GM23338 (cell line): ENCODE measurements around the gene CLEC3A. TPM values are rescaled to one million over a fixed set of nuclear protein-coding genes. Genes with fewer than 3 reads are reported as not detected.
A peak's percentile ranks its signal among the peaks of the same experiment; 100 is the strongest.

Source experiments
- ATAC-seq: fragments of 200-7000 bp; cut with Tn5 transposase; 3 replicates; pipeline ENCODE4 v1.9.1; 2020
- DNase-seq: peaks from one replicate; pipeline ENCODE4 v3.0.0-alpha.2; 2015; ENCODE audit warnings: low spot score
- H2AFZ ChIP-seq: fragments of 200-600 bp; sonication (generic); 2 replicates; pipeline ENCODE4 v1.8.0; 2016; ENCODE audit warnings: antibody characterized with exemption, mild to moderate bottlenecking, moderate library complexity
- H3F3A ChIP-seq: fragments of 200-600 bp; sonication (generic); replicated peaks from 2 replicates; pipeline ENCODE4 v1.8.0; 2017; ENCODE audit warnings: antibody characterized with exemption, mixed run types, low read depth
- H3K27ac ChIP-seq: fragments of 200-600 bp; sonication (generic); 2 replicates; pipeline ENCODE4 v1.6.1; 2016; ENCODE audit warnings: low read depth
- H3K27me3 ChIP-seq: fragments of 200-600 bp; sonication (generic); 2 replicates; pipeline ENCODE4 v1.8.0; 2016; ENCODE audit warnings: mild to moderate bottlenecking, mixed run types, moderate library complexity; ENCODE audit not compliant: insufficient read depth
- H3K36me3 ChIP-seq: fragments of 200-600 bp; sonication (generic); 2 replicates; pipeline ENCODE4 v1.8.0; 2016; ENCODE audit warnings: mild to moderate bottlenecking; ENCODE audit not compliant: insufficient read depth
- H3K4me1 ChIP-seq: fragments of 200-600 bp; sonication (generic); 2 replicates; pipeline ENCODE4 v1.8.0; 2016; ENCODE audit warnings: mild to moderate bottlenecking, moderate library complexity; ENCODE audit not compliant: insufficient read depth
- H3K4me2 ChIP-seq: fragments of 200-600 bp; sonication (generic); 2 replicates; pipeline ENCODE4 v1.7.1; 2017; ENCODE audit warnings: mixed run types
- H3K4me3 ChIP-seq: fragments of 200-600 bp; sonication (generic); 2 replicates; pipeline ENCODE4 v1.6.1; 2016; ENCODE audit warnings: mixed run types
- H3K79me2 ChIP-seq: fragments of 200-600 bp; sonication (generic); replicated peaks from 2 replicates; pipeline ENCODE4 v1.8.0; 2017; ENCODE audit warnings: mild to moderate bottlenecking; ENCODE audit not compliant: insufficient read depth
- H3K9me2 ChIP-seq: fragments of 200-600 bp; sonication (generic); 2 replicates; pipeline ENCODE4 v1.8.0; 2017; ENCODE audit not compliant: insufficient read depth
- H4K20me1 ChIP-seq: fragments of 200-600 bp; sonication (generic); replicated peaks from 2 replicates; pipeline ENCODE4 v1.8.0; 2017; ENCODE audit warnings: mild to moderate bottlenecking; ENCODE audit not compliant: insufficient read depth
- H3K27ac Mint-ChIP-seq: 2 replicates; pipeline ENCODE4 v1.8.0; 2020; ENCODE audit warnings: inconsistent platforms, mild to moderate bottlenecking, moderate library complexity, mixed read lengths
- H3K27me3 Mint-ChIP-seq: 3 replicates; pipeline ENCODE4 v1.8.0; 2022; ENCODE audit warnings: low read depth, mild to moderate bottlenecking, moderate library complexity, mixed read lengths, inconsistent platforms; ENCODE audit not compliant: insufficient read depth, poor library complexity
- H3K36me3 Mint-ChIP-seq: 3 replicates; pipeline ENCODE4 v1.8.0; 2021; ENCODE audit warnings: low read depth, mild to moderate bottlenecking, inconsistent platforms, moderate library complexity, mixed read lengths
- H3K4me1 Mint-ChIP-seq: 3 replicates; pipeline ENCODE4 v1.8.0; 2020; ENCODE audit warnings: mild to moderate bottlenecking, inconsistent platforms, mixed read lengths
- H3K4me3 Mint-ChIP-seq: 3 replicates; pipeline ENCODE4 v1.8.0; 2021; ENCODE audit warnings: moderate library complexity, mild to moderate bottlenecking, inconsistent platforms, mixed read lengths
- H3K9me3 Mint-ChIP-seq: 3 replicates; pipeline ENCODE4 v1.8.0; 2020; ENCODE audit warnings: moderate library complexity, mild to moderate bottlenecking, inconsistent platforms, mixed read lengths
- EZH2 ChIP-seq: fragments of 200-600 bp; sonication (generic); IDR thresholded peaks from one replicate; pipeline ENCODE4 v1.8.0; 2017; ENCODE audit warnings: antibody characterized with exemption, mild to moderate bottlenecking, low read depth; ENCODE audit not compliant: unreplicated experiment
- NANOG ChIP-seq: IDR thresholded peaks from 2 replicates; pipeline ENCODE4 v1.6.1; 2016; ENCODE audit warnings: antibody characterized with exemption, borderline replicate concordance
- POLR2AphosphoS5 ChIP-seq: IDR thresholded peaks from 2 replicates; pipeline ENCODE4 v1.6.1; 2016; ENCODE audit warnings: antibody characterized with exemption, low read depth
- STAT1 ChIP-seq: IDR thresholded peaks from one replicate; pipeline ENCODE4 v1.6.1; 2016; ENCODE audit warnings: antibody characterized with exemption; ENCODE audit not compliant: unreplicated experiment
- ZNF114 ChIP-seq: fragments of 250-450 bp; sonication (Bioruptor Pico); IDR thresholded peaks from 2 replicates; pipeline ENCODE4 v1.5.0; 2020; ENCODE audit warnings: mild to moderate bottlenecking, moderate library complexity
- polyA plus RNA-seq: library from polyadenylated mRNA; unstranded; fragments of >200 nt; fragmentation: Nextera tagmentation; extraction: Ambion mirVana; gene quantifications from 2 replicates; pipeline ENCODE4 v1.2.1, GENCODE V29; 2016
- total RNA-seq: library from RNA; depleted of rRNA; stranded (reverse); fragments of >200 nt; shearing (Covaris generic); gene quantifications from 2 replicates; pipeline ENCODE4 v1.2.3, GENCODE V29; 2014
- TF ChIP-seq, protein P1 (sequence below): IDR thresholded peaks from 2 replicates; pipeline ENCODE4 v1.6.1; 2016; ENCODE audit warnings: antibody characterized with exemption
- TF ChIP-seq, protein P2 (sequence below): fragments of 250-450 bp; sonication (Bioruptor Pico); IDR thresholded peaks from 2 replicates; pipeline ENCODE4 v1.5.0; 2020; ENCODE audit warnings: mild to moderate bottlenecking, moderate library complexity

The CLEC3A gene
- total and polyA plus RNA-seq, 2 experiments from 2014 or later: not detected

DNA sequence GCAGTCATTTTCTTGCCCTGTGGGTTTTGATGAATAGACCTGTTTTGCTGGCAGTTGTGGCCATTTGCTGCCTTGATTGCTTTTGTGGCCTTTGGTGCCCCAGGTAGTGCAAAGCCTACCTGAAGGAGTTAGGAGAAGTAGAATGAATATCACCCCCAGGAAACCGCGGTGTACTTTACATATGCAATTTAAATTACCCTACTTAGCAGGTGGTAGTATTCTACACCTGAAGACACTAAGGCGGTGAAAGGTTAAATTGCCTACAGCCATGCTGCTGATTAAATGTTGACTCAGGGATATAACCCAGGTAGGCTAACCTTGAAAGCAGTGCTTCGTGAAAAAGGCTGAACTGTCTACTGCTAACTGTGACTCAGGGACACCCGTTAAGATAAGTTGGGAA, 49.9 kb downstream of the CLEC3A start:
- H3K27ac ChIP-seq: no peak overlapping the region
- no peak overlapping the region for H3K4me2 ChIP-seq
- peaks cover 45% of the 10 kb centered on the region for H4K20me1 ChIP-seq
- H3K4me3 ChIP-seq: no peak overlapping the region
- peaks cover 5% of the 10 kb centered on the region; the same call in 1 of the 3 replicates for H3K9me3 Mint-ChIP-seq
- ATAC-seq: peak; percentile 94
- TF ChIP-seq ZNF114 (CRISPR knock-in tag) (no peak), STAT1 (no peak), POLR2AphosphoS5 (peak; percentile 84), NANOG (peak; percentile 61; the same call in 1 of the 2 replicates), EZH2 (no peak)
- TF ChIP-seq, protein P1, sequence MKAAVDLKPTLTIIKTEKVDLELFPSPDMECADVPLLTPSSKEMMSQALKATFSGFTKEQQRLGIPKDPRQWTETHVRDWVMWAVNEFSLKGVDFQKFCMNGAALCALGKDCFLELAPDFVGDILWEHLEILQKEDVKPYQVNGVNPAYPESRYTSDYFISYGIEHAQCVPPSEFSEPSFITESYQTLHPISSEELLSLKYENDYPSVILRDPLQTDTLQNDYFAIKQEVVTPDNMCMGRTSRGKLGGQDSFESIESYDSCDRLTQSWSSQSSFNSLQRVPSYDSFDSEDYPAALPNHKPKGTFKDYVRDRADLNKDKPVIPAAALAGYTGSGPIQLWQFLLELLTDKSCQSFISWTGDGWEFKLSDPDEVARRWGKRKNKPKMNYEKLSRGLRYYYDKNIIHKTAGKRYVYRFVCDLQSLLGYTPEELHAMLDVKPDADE: peak; percentile 55; the same call in 1 of the 2 replicates
- TF ChIP-seq, protein P2, sequence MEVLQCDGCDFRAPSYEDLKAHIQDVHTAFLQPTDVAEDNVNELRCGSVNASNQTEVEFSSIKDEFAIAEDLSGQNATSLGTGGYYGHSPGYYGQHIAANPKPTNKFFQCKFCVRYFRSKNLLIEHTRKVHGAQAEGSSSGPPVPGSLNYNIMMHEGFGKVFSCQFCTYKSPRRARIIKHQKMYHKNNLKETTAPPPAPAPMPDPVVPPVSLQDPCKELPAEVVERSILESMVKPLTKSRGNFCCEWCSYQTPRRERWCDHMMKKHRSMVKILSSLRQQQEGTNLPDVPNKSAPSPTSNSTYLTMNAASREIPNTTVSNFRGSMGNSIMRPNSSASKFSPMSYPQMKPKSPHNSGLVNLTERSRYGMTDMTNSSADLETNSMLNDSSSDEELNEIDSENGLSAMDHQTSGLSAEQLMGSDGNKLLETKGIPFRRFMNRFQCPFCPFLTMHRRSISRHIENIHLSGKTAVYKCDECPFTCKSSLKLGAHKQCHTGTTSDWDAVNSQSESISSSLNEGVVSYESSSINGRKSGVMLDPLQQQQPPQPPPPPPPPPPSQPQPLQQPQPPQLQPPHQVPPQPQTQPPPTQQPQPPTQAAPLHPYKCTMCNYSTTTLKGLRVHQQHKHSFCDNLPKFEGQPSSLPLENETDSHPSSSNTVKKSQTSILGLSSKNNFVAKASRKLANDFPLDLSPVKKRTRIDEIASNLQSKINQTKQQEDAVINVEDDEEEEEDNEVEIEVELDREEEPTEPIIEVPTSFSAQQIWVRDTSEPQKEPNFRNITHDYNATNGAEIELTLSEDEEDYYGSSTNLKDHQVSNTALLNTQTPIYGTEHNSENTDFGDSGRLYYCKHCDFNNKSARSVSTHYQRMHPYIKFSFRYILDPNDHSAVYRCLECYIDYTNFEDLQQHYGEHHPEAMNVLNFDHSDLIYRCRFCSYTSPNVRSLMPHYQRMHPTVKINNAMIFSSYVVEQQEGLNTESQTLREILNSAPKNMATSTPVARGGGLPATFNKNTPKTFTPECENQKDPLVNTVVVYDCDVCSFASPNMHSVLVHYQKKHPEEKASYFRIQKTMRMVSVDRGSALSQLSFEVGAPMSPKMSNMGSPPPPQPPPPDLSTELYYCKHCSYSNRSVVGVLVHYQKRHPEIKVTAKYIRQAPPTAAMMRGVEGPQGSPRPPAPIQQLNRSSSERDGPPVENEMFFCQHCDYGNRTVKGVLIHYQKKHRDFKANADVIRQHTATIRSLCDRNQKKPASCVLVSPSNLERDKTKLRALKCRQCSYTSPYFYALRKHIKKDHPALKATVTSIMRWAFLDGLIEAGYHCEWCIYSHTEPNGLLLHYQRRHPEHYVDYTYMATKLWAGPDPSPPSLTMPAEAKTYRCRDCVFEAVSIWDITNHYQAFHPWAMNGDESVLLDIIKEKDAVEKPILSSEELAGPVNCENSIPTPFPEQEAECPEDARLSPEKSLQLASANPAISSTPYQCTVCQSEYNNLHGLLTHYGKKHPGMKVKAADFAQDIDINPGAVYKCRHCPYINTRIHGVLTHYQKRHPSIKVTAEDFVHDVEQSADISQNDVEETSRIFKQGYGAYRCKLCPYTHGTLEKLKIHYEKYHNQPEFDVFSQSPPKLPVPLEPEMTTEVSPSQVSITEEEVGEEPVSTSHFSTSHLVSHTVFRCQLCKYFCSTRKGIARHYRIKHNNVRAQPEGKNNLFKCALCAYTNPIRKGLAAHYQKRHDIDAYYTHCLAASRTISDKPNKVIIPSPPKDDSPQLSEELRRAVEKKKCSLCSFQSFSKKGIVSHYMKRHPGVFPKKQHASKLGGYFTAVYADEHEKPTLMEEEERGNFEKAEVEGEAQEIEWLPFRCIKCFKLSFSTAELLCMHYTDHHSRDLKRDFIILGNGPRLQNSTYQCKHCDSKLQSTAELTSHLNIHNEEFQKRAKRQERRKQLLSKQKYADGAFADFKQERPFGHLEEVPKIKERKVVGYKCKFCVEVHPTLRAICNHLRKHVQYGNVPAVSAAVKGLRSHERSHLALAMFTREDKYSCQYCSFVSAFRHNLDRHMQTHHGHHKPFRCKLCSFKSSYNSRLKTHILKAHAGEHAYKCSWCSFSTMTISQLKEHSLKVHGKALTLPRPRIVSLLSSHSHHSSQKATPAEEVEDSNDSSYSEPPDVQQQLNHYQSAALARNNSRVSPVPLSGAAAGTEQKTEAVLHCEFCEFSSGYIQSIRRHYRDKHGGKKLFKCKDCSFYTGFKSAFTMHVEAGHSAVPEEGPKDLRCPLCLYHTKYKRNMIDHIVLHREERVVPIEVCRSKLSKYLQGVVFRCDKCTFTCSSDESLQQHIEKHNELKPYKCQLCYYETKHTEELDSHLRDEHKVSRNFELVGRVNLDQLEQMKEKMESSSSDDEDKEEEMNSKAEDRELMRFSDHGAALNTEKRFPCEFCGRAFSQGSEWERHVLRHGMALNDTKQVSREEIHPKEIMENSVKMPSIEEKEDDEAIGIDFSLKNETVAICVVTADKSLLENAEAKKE (CRISPR knock-in tag): peak; percentile 74; the same call in 1 of the 2 replicates
- H3K27me3 ChIP-seq: peaks cover 100% of the 10 kb centered on the region
- H3K4me1 Mint-ChIP-seq: peaks cover 22% of the 10 kb centered on the region
- H3K27ac Mint-ChIP-seq: no peak overlapping the region
- no peaks in the 10 kb centered on the region for H3F3A ChIP-seq
- H2AFZ ChIP-seq: no peak overlapping the region
- H3K4me1 ChIP-seq: peaks cover 18% of the 10 kb centered on the region
- no peaks in the 10 kb centered on the region for H3K36me3 Mint-ChIP-seq
- peak; percentile 90 for DNase-seq
- H3K36me3 ChIP-seq: no peaks in the 10 kb centered on the region
- H3K27me3 Mint-ChIP-seq: peaks cover 92% of the 10 kb centered on the region
- H3K9me2 ChIP-seq: no peaks in the 10 kb centered on the region
- no peaks in the 10 kb centered on the region for H3K79me2 ChIP-seq
- H3K4me3 Mint-ChIP-seq: no peak overlapping the region
